ENCODE results near the gene CRB3. TPM values are rescaled to one million over a fixed set of nuclear protein-coding genes. Genes with fewer than 3 reads are reported as not detected.

Gene CRB3
- total and polyA plus RNA-seq, 2 of the 8 experiments (the other 6 are each of a cell fraction or from before 2014, with no cell fraction given), result 21.1 to 24.6 TPM

GRCh38 chr19:6417713-6418561 is 46.1 kb upstream of the CRB3 start:
- no peak overlapping the region for H4K91ac ChIP-seq (replicated peaks; ENCODE audit: insufficient read length, low read length)
- H3K9me3 ChIP-seq (ENCODE audit: insufficient read depth in 2 of 2, low read depth in 1 of 2, low read length in 1 of 2), result no peaks in the 10 kb centered on the region
- no peak overlapping the region for H2BK15ac ChIP-seq (ENCODE audit: low read length)
- H3K4me2 ChIP-seq (ENCODE audit: insufficient read depth in 1 of 2, low read depth in 2 of 2, low read length in 2 of 2), result no peak overlapping the region
- WGBS, 2 experiments (ENCODE audit: extremely low coverage in 1 of 2, insufficient coverage in 1 of 2, insufficient read length in 1 of 2, insufficient replicate concordance in 2 of 2, low coverage in 1 of 2, low lambda C conversion rate in 2 of 2, missing lambda C conversion rate in 1 of 2), result 91% methylated on average over 23 of the region's 33 CpGs; no CpG with 5 or more reads in 1 of the 2 experiments
- peaks cover 20% of the 10 kb centered on the region for H3K79me1 ChIP-seq (ENCODE audit: low read depth, low read length)
- FAIRE-seq (no peak), DNase-seq (ENCODE audit: low read depth in 1 of 2, low spot score in 2 of 2) (peak in 1 of 2 experiments; percentile 65)
- TF ChIP-seq POLR2A (IDR thresholded peaks at IDR 0.05; ENCODE audit: control extremely low read depth in 1 of 2, low read depth in 2 of 2, low read length in 2 of 2) (peak in 1 of 2 experiments; percentile 53; a peak in 1 of 3 replicates), CHD1 (IDR thresholded peaks at IDR 0.05; ENCODE audit: low read depth, low read length) (no peak), RAD21 (IDR thresholded peaks at IDR 0.05 in 1 of 2, conservative IDR thresholded peaks at IDR 0.05 in 1 of 2; ENCODE audit: low read depth in 2 of 2, low read length in 2 of 2) (peak; percentile 20 to 46; a peak in 2 of 4 replicates), CTCF (IDR thresholded peaks at IDR 0.05; ENCODE audit: control extremely low read depth in 1 of 3, insufficient read depth in 1 of 3, low read depth in 1 of 3, low read length in 3 of 3) (peak; percentile 43 to 69 (median 60))
- peaks cover 0 to 4% (median 0%) of the 10 kb centered on the region in 4 experiments; a peak in 3 of 7 replicates for H3K4me1 ChIP-seq (replicated peaks in 1 of 4; ENCODE audit: control insufficient read depth in 3 of 4, insufficient read depth in 4 of 4, low read length in 3 of 4)
- no peak overlapping the region for H3K14ac ChIP-seq (ENCODE audit: insufficient read length)
- no peaks in the 10 kb centered on the region for H3K27me3 ChIP-seq (replicated peaks in 1 of 4; ENCODE audit: control insufficient read depth in 3 of 4, extremely low read depth in 1 of 4, insufficient read depth in 3 of 4, low read length in 3 of 4)
- CTCF ChIA-PET (ENCODE audit: partially characterized antibody), result interaction anchor here (0.6 to 1.4 kb wide), 5 partner anchors 9 to 228 kb away, joined by 3 to 5 read pairs (median 3); no protein-coding TSS in a partner anchor
- no peak overlapping the region for H3K23ac ChIP-seq (ENCODE audit: insufficient read length)
- peaks cover 51 to 90% (median 78%) of the 10 kb centered on the region in 4 experiments for H3K36me3 ChIP-seq (ENCODE audit: control insufficient read depth in 2 of 4, insufficient read depth in 4 of 4, low read length in 3 of 4)
- no peak overlapping the region for H3K9ac ChIP-seq (replicated peaks in 1 of 4; ENCODE audit: extremely low read depth in 1 of 4, low read depth in 3 of 4, low read length in 3 of 4)
- no peak overlapping the region for H3K27ac ChIP-seq (ENCODE audit: low read depth, low read length)
- no peak overlapping the region for H3K18ac ChIP-seq (ENCODE audit: extremely low read depth, low read length)
- no peak overlapping the region for H4K5ac ChIP-seq (ENCODE audit: insufficient read length, low read depth, low read length)
- peak overlapping the region; percentile 35; the same call in 1 of the 2 replicates for H4K8ac ChIP-seq (ENCODE audit: extremely low read depth, insufficient read depth, low read length)
- H2BK120ac ChIP-seq (replicated peaks; ENCODE audit: low read depth, low read length), result no peak overlapping the region
- H2BK20ac ChIP-seq (ENCODE audit: low read length), result no peak overlapping the region
- no peak overlapping the region for H2BK12ac ChIP-seq (ENCODE audit: low read depth, low read length)
- H3K4ac ChIP-seq (replicated peaks; ENCODE audit: insufficient read length, low read depth, low read length), result no peak overlapping the region
- no peak overlapping the region for H3K4me3 ChIP-seq (ENCODE audit: extremely low read depth in 1 of 4, insufficient read depth in 2 of 4, low read depth in 3 of 4, low read length in 4 of 4)
- no peak overlapping the region for H3K56ac ChIP-seq (replicated peaks; ENCODE audit: insufficient read length, low read depth, low read length)
- POLR2A ChIA-PET (ENCODE audit: partially characterized antibody), result interaction anchor here (0.8 to 1.5 kb wide), 8 partner anchors 14 to 209 kb away, joined by 3 to 6 read pairs (median 3); partner anchors contain the start of genes ALKBH7 and CRB3
- H2AK5ac ChIP-seq (ENCODE audit: low read depth, low read length), result no peak overlapping the region
- H4K20me1 ChIP-seq (replicated peaks in 1 of 2; ENCODE audit: control insufficient read depth in 1 of 2, insufficient read depth in 2 of 2, low read length in 2 of 2), result peaks cover 44 to 67% of the 10 kb centered on the region in 2 experiments
- H3K79me2 ChIP-seq (ENCODE audit: control insufficient read depth in 1 of 2, insufficient read depth in 2 of 2, low read length in 2 of 2), result peaks cover 22 to 56% of the 10 kb centered on the region in 2 experiments
- H3K23me2 ChIP-seq (ENCODE audit: low read depth, low read length), result no peaks in the 10 kb centered on the region
- no peak overlapping the region for H2AFZ ChIP-seq (ENCODE audit: low read length)
- no peak overlapping the region; the same call in 1 of the 2 replicates for H2BK5ac ChIP-seq (ENCODE audit: low read depth, low read length)

All from H1 (cell line).